Ammon's horn (tissue), 1 donor: ENCODE results near the gene CSNK1G3.
"Not testable (repeated sequence)": the region's sequence is repeated elsewhere in the genome, so short reads cannot be mapped to it uniquely, and the experiment has no call there.

ENCODE experiments used
- DNase-seq: peaks from one replicate; pipeline ENCODE4 v3.0.0-alpha.2; 2016; ENCODE audit warnings: low spot score

The CSNK1G3 gene

DNA sequence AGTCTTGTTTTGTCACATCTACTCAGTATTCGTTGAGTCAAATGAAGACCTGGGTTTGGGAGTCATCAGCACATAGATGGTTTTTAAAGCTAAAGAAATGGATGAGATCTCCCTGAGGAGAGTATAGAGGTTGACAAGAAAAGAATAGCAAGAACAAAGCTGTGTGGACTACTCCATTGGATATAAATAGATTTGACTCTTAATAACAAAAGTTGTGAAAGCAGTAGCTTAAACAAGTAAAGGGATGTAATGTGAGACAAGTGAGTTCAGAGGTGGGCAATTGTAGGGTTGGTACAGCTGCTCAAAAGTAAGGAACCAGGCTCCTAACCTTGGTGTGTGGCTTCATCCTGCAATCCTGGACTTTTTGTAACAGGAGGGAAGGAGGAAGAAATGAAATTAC lies 49.3 kb downstream of the CSNK1G3 start:
- DNase-seq: no peak

DNA sequence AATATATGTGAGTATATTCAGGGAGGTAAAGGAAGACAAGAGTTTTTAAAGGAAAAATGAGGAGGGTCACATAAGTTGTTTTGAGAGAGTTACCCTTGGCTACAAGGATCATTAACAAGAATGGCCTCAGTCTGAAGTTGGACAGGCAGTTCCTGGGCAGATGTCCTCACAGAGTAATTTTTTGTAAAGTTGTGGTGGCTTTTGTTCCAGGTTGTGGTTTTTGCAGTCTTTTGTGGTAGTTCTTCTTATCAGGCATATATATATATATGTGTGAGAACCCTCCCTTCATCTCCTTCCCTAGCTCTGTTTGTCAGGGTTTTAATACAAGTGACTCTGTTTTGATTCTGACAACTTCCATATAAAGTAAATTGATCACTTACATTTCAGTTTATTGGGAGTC lies 60.0 kb downstream of the CSNK1G3 start:
- DNase-seq: no peak

DNA sequence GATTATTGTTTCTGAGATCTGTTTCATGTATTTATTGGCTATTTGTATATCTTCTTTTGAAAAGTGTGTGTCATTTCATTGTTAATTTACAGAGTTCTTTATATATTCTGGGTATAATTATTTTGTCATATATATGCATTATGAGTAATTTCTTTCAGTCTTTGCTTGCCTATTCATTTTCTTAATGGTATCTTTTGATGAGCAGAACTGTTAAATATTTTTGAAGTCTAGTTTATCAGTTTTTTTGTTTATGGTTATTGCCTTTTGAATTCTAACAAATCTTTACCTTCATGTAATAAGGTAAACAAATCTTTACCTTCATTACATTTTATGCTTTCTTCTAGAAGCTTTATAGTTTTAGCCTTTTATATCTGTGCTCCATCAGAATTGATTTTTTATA lies 66.4 kb downstream of the CSNK1G3 start:
- DNase-seq: no peak

- no peak for DNase-seq
Observed at GRCh38 chr5:123579410-123579809, 67.4 kb downstream of the CSNK1G3 start.

DNA sequence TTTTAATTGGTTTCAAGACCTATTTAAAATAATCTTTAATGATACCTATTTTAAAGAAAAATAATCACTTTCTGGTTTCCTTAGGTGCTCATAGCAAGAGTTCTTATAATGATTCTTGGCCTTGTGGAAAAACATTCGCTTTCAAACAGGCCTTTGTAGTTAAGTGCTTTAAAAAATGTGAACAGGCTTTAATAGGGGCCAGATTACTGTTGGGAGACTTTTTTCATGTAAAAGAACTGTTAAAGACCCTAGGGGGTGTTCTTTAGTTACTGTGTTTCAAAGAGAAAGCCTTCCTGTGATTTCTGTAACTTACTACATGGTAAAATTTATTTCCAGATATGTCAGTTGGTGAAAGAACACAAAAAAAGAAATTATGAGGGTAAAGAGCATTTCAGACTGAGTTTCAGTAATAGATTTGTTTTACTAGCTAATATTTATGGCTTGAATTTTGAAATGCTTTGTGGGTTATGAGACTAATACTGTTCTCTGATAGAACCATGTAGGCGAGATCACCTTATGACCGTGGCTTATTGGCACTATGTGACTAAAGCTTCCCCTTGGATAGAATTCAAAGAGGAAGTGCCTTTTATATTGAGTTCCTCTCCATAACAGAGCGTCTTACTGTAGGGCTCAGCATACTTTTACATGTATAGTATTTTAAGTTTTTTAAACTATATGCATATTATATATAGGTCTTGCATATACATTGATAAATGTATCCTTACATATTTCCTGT lies 70.7 kb downstream of the CSNK1G3 start:
- peak; percentile 7 for DNase-seq

- no peak for DNase-seq
Observed at GRCh38 chr5:123585871-123586270, 73.9 kb downstream of the CSNK1G3 start.

- no peak for DNase-seq
Observed at GRCh38 chr5:123594434-123594833, 82.5 kb downstream of the CSNK1G3 start.

- DNase-seq: no peak
Observed at GRCh38 chr5:123597018-123597417, 85.0 kb downstream of the CSNK1G3 start.

DNA sequence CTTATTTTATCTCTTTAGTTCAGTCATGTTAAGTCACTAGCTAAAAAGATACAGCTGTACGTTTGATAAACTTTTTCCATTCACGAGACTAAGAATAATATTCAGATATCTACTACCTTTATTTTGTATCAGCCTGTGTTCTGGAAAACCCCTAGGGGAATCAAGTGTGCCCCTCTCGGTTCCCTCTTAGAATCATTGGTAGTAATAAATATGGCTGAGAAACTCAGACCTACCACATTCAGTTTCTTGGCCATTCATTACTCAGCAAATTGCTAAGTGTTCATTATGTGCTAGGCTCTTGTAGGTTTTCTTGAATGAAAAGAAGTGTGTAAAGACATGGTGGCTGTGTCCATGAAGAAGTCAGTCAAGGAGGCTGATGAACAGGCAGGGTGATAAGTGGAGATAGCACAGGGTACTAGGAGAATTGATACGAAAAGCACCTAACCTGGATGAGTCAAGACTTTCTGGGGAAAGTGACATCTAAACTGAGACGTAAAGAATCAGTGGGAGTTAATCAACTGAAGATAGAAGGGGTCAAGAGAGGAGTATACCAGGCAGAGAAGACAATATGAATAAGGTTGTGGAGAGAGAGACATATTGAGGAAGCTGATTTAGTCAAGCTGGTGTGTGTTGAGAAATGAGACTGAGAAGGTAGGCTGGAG lies 86.2 kb downstream of the CSNK1G3 start:
- no peak for DNase-seq

DNA sequence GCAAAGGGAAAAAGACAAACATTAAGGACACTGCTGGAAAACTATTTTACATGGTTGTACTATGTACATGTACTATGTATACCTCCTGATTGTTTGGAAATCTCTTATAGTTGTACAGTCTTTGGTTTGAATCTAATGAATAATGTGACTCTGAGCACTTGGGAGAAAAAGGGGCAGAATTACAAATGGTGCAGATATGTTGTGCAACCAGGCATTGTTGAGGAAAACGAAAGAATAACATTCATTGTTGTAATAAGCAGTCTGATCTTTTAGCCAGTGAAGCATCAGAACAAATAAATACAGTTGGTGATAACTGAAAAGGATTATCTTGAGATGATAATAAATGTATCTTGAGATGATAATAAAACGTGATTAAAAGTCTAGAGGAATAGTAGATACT lies 87.2 kb downstream of the CSNK1G3 start:
- DNase-seq: no peak

- no peak for DNase-seq
Observed at GRCh38 chr5:123601610-123602009, 89.6 kb downstream of the CSNK1G3 start.

GRCh38 chr5:123605822-123606221 lies 93.8 kb downstream of the CSNK1G3 start:
- DNase-seq: no peak

DNA sequence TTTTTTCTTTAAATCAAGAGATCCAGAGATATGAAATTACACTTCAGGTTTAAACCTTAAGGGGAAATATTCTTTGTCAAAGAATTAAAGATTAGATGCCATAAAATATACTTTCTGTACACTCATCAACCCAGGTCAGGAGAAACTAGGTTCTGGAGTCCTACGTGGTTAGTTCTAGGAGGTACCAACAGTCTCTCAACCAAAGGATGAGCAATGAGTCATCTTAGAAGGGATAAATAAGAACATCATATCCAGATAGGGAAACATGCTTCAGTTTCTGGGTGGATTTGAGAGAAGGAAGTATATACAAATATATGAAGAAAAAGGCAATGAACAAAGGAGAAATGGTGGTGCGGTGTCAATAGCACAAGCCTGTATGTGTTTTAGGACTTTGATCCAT lies 98.2 kb downstream of the CSNK1G3 start:
- no peak for DNase-seq

DNA sequence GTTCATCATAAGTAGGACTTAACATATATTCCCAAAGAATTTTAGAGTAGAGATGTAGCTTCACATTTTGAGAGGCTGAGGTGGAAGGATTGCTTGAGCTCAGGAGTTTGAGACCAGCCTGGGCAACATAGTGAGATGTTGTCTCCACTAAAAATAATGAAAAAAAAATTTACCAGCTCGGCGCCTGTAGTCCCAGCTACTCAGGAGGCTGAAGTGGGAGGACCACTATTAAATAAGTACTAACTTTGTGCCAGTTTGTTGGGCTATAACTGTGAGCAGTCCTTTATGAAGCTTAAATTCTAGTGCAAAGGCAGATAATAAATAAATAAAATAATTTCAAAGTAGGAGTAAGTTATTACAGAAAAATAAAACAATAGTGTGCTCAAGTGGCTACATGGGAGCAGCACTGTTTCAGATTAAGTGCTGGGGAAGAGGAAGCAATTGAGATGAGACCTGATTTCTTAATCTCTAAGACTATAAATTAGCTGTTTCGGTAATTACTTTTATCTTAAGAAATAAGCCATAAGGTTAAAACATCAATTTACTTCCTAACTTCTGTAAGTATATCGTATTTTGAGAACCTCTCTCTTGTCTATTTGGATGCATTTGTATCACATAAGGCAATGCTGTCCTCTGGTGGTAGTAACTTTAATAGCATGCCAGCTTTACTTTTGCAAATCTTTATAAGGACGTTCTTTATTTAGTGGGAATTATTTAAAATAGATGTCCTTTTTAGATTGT lies 98.9 kb downstream of the CSNK1G3 start:
- DNase-seq: peak; percentile 80

- no peak for DNase-seq
Observed at GRCh38 chr5:123611406-123611709, 99.4 kb downstream of the CSNK1G3 start.

GRCh38 chr5:123617561-123617960 lies 105.6 kb downstream of the CSNK1G3 start:
- no peak for DNase-seq

- DNase-seq: no peak
Observed at GRCh38 chr5:123626051-123626450, 114.1 kb downstream of the CSNK1G3 start.

DNA sequence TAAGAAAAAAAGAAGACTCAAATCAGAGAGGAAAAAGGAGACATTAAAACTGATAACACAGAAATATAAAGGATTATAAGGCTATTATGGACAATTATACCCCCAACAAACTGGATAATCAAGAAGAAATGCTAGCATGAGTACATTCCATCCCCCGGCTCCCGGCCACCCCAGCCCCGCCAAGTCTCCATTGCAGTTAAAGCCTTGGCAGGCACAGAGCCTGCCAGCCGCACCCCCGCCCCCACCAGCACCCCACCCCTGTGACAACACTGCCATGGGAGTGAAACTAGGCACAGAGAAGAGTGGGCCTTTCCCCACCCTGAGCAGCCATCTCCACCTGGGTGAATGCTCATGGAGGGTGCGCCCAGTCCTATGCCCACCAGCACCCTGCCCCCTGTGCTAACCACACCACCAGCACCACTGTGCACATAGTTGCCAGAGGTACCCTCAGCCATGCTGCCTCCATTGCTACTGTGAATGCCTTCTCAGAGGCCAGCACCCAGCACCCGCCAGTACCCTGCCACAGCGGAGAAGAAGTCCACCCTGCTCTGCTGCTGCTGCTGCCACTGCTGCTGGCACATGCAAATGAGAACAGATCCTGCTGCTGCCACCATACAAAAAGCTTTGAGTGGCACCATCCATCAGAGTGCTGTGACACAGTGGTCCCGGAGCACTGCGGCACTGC lies 117.0 kb downstream of the CSNK1G3 start:
- DNase-seq: no peak

- no peak for DNase-seq
Observed at GRCh38 chr5:123636006-123636405, 124.0 kb downstream of the CSNK1G3 start.

GRCh38 chr5:123637028-123637427 lies 125.1 kb downstream of the CSNK1G3 start:
- not testable (repeated sequence) for DNase-seq

GRCh38 chr5:123639244-123639643 lies 127.3 kb downstream of the CSNK1G3 start:
- DNase-seq: no peak

DNA sequence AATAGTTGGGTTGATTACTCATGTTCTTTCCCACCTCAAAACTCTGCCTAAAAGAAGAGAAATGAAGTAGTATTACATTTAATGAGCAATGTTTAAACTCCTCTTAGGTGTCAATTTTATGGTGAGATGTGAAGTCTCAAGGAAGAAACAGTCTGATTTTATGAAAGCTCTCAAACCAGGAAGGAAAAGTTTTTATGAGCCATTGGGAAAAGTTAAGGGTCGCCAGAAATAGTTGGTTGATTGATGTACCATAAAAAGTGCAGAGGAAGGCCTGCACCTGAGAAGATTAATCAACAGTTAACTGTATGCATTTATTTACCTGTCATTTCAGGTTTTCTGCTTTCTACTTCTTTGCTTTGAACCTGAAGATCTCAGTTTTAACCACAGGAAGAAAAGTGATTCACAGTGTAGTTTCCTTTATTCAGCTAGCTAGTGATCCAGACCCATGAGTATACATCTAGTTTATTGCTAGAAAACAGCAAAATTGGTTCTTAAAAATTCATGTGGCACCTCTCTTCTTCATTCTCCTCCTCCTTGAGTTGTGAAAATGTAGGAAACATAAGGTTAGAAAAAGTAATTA lies 133.1 kb downstream of the CSNK1G3 start:
- no peak for DNase-seq
